HG03354 (cell line): ENCODE results near the gene IL1RL2.

ENCODE experiments used
- ATAC-seq: cut with Tn5 transposase; IDR thresholded peaks from one replicate; pipeline ENCODE4 v1.9.1; 2021; ENCODE audit warnings: mild to moderate bottlenecking; ENCODE audit not compliant: unreplicated experiment, poor library complexity, severe bottlenecking

The IL1RL2 gene

GRCh38 chr2:102190430-102191107 is 3.7 kb downstream of the IL1RL2 start:
- ATAC-seq: no peak

- ATAC-seq: no peak
These were observed 4.7 kb downstream of the IL1RL2 start for GRCh38 chr2:102191501-102191900.

DNA sequence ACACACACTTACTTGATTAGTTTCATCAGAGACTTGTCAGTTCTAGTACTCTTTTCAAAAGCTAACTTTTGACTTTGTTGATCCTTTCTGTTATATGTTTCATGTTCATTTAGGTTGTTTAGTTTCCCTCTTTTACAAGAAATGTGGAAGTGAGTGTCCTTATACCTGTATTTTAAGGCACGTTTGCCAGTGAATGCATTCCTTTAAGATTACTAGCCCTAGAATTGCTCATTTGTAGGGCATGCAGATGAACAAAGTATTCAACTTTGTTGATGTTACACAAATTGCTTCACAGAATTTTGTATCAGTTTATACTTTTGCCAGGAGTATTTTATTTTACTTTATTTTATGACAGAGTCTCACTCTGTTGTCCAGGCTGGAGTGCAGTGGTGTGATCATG is 6.3 kb downstream of the IL1RL2 start:
- ATAC-seq: no peak

GRCh38 chr2:102194609-102195268 is 7.9 kb downstream of the IL1RL2 start:
- ATAC-seq: no peak

DNA sequence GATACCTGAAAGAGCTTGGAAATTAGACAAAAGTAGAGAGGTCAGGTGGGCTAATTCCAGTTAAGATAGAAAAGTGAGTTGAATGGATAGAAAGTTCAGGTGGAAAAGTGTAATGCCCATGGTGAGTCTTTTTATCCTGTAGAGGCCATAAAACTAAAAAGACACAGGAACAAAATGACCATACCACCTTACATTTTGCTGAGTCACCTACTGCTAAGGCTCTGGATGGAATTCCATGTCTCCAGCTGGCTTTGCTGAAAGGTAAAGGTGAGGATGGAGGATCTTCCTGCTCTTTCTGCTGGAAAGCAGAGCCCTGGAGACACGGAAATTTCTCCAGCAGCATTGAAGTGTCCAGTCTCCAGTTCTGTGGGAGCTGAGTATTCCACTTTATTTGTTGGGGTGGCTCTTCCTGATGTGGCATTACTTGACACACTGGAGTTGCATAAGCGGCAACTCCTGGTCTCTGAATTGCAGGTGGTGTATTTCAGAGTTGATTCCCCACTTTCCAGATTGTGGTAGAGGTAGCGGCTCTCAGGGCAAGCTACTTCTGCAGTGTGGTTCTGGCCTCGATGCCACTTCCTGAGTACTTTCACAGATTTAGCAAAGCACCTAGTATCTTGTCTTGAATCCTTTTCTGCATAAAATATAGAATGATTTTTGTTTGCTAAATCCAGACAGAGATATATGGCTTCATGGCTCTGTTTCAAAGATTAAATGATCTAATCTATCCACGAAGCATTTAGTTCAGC is 10.7 kb downstream of the IL1RL2 start:
- ATAC-seq: no peak

GRCh38 chr2:102200539-102200938 is 13.7 kb downstream of the IL1RL2 start:
- ATAC-seq: no peak

DNA sequence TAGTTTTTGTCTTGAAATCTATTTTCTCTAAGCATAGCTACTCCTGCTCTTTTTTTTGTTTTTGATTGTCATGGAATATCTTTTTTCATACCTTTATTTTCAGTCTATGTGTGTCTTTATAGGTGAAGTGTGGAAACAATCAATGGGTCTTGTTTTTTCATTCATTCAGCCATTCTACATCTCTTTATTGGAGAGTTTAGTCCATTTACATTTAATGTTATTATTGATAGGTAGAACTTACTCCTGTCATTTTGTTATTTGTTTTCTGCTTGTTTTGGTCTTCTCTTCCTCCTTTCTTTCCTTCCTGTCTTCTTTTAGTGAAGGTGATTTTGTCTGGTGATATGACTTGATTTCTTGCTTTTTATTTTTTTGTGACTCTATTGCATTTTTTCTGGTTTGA is 17.8 kb downstream of the IL1RL2 start:
- no peak for ATAC-seq

DNA sequence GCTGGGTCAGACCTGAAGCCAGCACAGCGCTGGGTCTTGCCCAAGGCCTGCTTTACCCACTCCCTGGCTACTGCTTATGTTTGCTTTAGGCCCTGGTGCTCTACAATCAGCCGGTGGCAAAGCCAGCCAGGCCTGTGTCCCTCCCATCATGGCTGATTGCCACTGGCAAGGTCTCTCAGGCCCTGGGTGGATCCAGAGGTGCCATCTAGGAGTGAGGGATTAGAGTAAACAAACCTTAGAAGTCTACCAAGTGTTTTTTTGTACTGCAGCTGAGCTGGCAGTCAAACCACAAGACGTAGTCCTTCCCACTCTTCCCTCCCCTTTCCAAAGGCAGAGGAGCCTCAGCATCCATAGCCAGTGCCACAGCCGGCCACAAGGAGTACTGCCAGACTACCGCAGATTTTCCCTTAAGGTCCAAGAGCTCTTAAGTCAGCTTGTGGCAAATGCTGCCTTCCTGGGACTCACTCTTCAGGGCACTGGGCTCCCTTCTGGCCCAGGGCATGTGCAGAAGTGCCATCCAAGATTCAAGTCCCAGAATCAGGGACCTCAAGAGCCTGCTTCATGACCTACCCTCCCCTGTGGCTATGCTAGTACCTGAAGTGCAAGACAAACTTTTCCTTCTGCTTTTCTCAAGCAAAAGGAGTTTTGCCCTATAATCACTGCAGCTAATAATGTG is 20.0 kb downstream of the IL1RL2 start:
- no peak for ATAC-seq

GRCh38 chr2:102208774-102209173 is 22.0 kb downstream of the IL1RL2 start:
- ATAC-seq: no peak

DNA sequence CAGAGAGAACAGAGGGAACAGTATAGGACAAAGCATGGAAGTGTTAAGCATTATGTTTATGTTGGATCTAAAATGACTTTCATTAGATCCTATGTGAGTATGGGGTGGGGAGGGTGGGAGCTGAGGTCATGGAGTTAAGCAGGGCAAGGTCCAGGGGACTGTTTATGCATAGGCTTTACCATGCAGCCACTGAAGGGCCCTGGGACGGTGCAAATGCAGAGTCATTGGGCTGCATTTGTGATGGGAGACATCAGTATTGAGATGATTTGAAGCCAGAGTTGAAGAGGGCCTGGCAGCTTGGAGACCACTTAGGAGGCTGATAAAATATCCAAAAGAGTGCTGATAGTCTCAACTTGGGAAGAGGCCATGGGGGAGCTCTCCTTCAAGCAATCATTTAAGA is 22.7 kb downstream of the IL1RL2 start:
- no peak for ATAC-seq

- ATAC-seq: no peak
These were observed 30.2 kb downstream of the IL1RL2 start for GRCh38 chr2:102217032-102217431.

DNA sequence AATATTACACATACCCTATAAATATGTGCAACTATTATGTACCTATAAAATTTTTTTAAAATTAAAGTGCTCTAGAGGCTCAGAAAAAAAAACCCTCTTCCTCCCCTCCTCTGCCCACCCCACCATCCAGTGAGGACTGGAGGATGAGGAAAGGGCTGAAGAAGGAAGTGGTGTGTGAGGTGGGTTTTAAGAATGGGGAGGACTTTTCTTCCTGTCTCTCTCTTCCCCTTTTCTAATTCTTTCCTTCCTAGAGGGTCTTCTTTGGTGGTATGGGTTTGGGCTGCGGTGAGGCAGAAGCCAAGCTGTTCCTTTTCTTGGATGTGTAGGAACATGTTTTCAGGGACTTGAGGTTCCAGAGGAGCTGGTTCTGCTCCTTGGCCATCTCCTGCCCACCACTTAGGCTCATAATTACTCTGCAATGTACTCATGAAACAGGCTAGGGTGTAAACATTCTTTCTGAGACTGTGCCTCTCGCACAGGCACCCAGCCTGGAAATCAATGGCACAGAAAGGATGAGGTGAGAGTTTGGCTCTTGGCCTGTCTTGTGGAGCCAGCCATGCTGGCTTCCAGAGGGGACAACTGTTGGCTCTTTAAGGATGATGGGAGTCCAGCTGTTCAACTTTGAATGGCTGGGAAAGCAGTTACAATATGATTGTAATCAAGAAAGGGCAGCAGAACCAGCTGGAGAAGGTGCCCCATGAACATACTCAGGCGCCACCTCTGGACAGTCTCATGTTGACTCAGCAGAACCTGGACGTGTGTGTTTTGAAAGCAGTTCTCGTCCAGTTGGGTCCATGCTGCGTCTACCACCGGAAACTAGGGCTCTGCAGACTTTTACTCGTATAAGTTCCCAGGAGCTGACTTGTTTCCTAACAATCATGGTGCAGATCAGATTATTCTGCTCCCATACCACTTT is 38.3 kb downstream of the IL1RL2 start:
- ATAC-seq: no peak

- ATAC-seq: no peak
These were observed 39.3 kb downstream of the IL1RL2 start for GRCh38 chr2:102226171-102226570.

- ATAC-seq: no peak
These were observed 40.0 kb downstream of the IL1RL2 start for GRCh38 chr2:102226612-102227391.

DNA sequence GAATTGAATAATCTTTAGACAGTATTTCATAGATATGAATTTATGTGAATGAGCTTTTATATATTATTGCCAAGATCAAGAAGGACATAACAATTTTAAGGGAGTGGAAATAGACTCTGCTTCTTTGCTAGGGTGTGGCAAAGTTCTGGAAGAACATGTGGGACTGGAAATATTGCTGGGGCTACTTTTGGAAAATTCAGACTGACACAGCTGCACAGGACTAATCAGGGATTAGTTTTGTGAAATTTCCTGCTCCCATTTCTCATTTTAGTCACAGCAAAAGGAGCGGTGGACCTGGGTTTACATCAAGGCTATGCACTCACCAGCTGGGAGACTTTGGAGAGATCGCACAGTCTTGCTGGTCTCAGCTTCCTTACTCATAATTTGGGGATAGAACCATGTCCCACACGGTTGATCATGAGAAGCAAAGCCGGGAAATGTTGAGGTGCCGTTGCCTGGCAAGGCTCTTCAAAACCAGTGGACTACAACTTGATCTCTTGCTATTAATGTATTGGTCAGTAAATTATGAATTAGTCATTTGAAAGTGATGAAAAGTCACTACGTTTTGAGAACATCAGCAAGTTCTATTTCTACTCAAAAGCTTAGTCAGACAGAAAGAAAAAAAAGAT is 42.4 kb downstream of the IL1RL2 start:
- ATAC-seq: no peak

- ATAC-seq: no peak
These were observed 43.6 kb downstream of the IL1RL2 start for GRCh38 chr2:102230410-102230909.

GRCh38 chr2:102233132-102233884 is 46.5 kb downstream of the IL1RL2 start:
- no peak for ATAC-seq
